Neural cell (in vitro differentiated cells): ENCODE measurements around the gene MLLT1. TPM values are rescaled to one million over a fixed set of nuclear protein-coding genes. Genes with fewer than 3 reads are reported as not detected.

Experiments used
- H2AFZ ChIP-seq: fragments of 200-600, 300-800 bp; sonication (generic), shearing (Covaris generic); 2 replicates; pipeline ENCODE4 v1.6.0; 2014; ENCODE audit warnings: low read depth, mild to moderate bottlenecking, antibody characterized with exemption, low read length, moderate library complexity
- H3F3A ChIP-seq: fragments of 200-600 bp; shearing (Covaris generic); 2 replicates; pipeline ENCODE4 v1.6.1; 2016; ENCODE audit warnings: mild to moderate bottlenecking, moderate library complexity, mixed read lengths, antibody characterized with exemption, low read length; ENCODE audit not compliant: insufficient read depth, poor library complexity, severe bottlenecking
- H3K27ac ChIP-seq: fragments of 200-600, 300-800 bp; sonication (generic), shearing (Covaris generic); 2 replicates; pipeline ENCODE4 v1.5.1; 2014; ENCODE audit warnings: mild to moderate bottlenecking, low read length, moderate library complexity
- H3K27me3 ChIP-seq: fragments of 300-800, 200-600 bp; sonication (generic), shearing (Covaris generic); 2 replicates; pipeline ENCODE4 v1.6.0; 2014; ENCODE audit warnings: mild to moderate bottlenecking, low read depth, low read length, moderate library complexity; ENCODE audit not compliant: insufficient read depth
- H3K36me3 ChIP-seq: fragments of 300-800, 200-600 bp; sonication (generic), shearing (Covaris generic); 2 replicates; pipeline ENCODE4 v1.5.1; 2014; ENCODE audit warnings: mild to moderate bottlenecking, antibody characterized with exemption, low read length, moderate library complexity; ENCODE audit not compliant: insufficient read depth
- H3K4me2 ChIP-seq: fragments of 300-800, 200-600 bp; sonication (generic), shearing (Covaris generic); 2 replicates; pipeline ENCODE4 v1.6.0; 2014; ENCODE audit warnings: mild to moderate bottlenecking, low read length
- H3K4me3 ChIP-seq: fragments of 300-800, 200-600 bp; sonication (generic), shearing (Covaris generic); 2 replicates; pipeline ENCODE4 v1.5.1; 2014; ENCODE audit warnings: mild to moderate bottlenecking, low read length, moderate library complexity
- H3K79me2 ChIP-seq: fragments of 200-600 bp; shearing (Covaris generic); replicated peaks from 2 replicates; pipeline ENCODE4 v1.6.0; 2014; ENCODE audit warnings: mild to moderate bottlenecking, low read length, moderate library complexity; ENCODE audit not compliant: insufficient read depth
- H3K9ac ChIP-seq: fragments of 300-800, 200-600 bp; sonication (generic), shearing (Covaris generic); 2 replicates; pipeline ENCODE4 v1.6.1; 2016; ENCODE audit warnings: mild to moderate bottlenecking, low read length, mixed read lengths
- H3K9me2 ChIP-seq: fragments of 200-600 bp; shearing (Covaris generic); 2 replicates; pipeline ENCODE4 v1.6.1; 2016; ENCODE audit warnings: mild to moderate bottlenecking, low read length, mixed read lengths; ENCODE audit not compliant: insufficient read depth
- H3K9me3 ChIP-seq: fragments of 200-600, 300-800 bp; sonication (generic), shearing (Covaris generic); 2 replicates; pipeline ENCODE4 v1.6.1; 2016; ENCODE audit warnings: mild to moderate bottlenecking, mixed run types, low read length, moderate library complexity, mixed read lengths
- H4K20me1 ChIP-seq: fragments of 200-600 bp; shearing (Covaris generic); 2 replicates; pipeline ENCODE4 v1.6.1; 2016; ENCODE audit warnings: mild to moderate bottlenecking, mixed run types; ENCODE audit not compliant: insufficient read depth
- EP300 ChIP-seq: fragments of 450-650 bp; conservative IDR thresholded peaks from 2 replicates; pipeline ENCODE4 v1.6.1; 2014; ENCODE audit warnings: antibody characterized with exemption, mild to moderate bottlenecking, moderate library complexity; ENCODE audit not compliant: poor library complexity, severe bottlenecking
- EZH2 ChIP-seq: fragments of 200-600, 300-800 bp; shearing (Covaris generic), sonication (generic); IDR thresholded peaks from 2 replicates; pipeline ENCODE4 v1.6.1; 2014; ENCODE audit warnings: antibody characterized with exemption, low read length, borderline replicate concordance, mild to moderate bottlenecking; ENCODE audit not compliant: insufficient read depth, poor library complexity, severe bottlenecking
- MXI1 ChIP-seq: fragments of 450-650 bp; conservative IDR thresholded peaks from 2 replicates; pipeline ENCODE4 v1.6.1; 2014; ENCODE audit warnings: antibody characterized with exemption, mild to moderate bottlenecking; ENCODE audit not compliant: poor library complexity, severe bottlenecking
- POLR2AphosphoS5 ChIP-seq: IDR thresholded peaks from 2 replicates; pipeline ENCODE4 v1.6.1; 2012
- RAD21 ChIP-seq: fragments of 450-650 bp; conservative IDR thresholded peaks from 2 replicates; pipeline ENCODE4 v1.6.1; 2014; ENCODE audit warnings: antibody characterized with exemption, mild to moderate bottlenecking, moderate library complexity
- SMC3 ChIP-seq: fragments of 450-650 bp; conservative IDR thresholded peaks from 2 replicates; pipeline ENCODE4 v1.6.1; 2014; ENCODE audit warnings: antibody characterized with exemption, mild to moderate bottlenecking, moderate library complexity; ENCODE audit not compliant: poor library complexity
- TAF1 ChIP-seq: IDR thresholded peaks from 2 replicates; pipeline ENCODE4 v1.6.1; 2012; ENCODE audit warnings: low read depth
- polyA plus RNA-seq: library from polyadenylated mRNA; depleted of rRNA; stranded (reverse); fragments of >200 nt; gene quantifications from 2 replicates; pipeline ENCODE4 v1.2.3, GENCODE V29; 2014
- TF ChIP-seq, protein P1 (sequence below): IDR thresholded peaks from 2 replicates; pipeline ENCODE4 v1.6.1; 2012; ENCODE audit warnings: borderline replicate concordance
- TF ChIP-seq, protein P2 (sequence below): fragments of 450-650 bp; IDR thresholded peaks from 2 replicates; pipeline ENCODE4 v1.5.1; 2014; ENCODE audit warnings: antibody characterized with exemption, mild to moderate bottlenecking, moderate library complexity; ENCODE audit not compliant: poor library complexity, severe bottlenecking

Gene MLLT1
- polyA plus RNA-seq, 1 donor from 2014 or later: 34.0 TPM

DNA sequence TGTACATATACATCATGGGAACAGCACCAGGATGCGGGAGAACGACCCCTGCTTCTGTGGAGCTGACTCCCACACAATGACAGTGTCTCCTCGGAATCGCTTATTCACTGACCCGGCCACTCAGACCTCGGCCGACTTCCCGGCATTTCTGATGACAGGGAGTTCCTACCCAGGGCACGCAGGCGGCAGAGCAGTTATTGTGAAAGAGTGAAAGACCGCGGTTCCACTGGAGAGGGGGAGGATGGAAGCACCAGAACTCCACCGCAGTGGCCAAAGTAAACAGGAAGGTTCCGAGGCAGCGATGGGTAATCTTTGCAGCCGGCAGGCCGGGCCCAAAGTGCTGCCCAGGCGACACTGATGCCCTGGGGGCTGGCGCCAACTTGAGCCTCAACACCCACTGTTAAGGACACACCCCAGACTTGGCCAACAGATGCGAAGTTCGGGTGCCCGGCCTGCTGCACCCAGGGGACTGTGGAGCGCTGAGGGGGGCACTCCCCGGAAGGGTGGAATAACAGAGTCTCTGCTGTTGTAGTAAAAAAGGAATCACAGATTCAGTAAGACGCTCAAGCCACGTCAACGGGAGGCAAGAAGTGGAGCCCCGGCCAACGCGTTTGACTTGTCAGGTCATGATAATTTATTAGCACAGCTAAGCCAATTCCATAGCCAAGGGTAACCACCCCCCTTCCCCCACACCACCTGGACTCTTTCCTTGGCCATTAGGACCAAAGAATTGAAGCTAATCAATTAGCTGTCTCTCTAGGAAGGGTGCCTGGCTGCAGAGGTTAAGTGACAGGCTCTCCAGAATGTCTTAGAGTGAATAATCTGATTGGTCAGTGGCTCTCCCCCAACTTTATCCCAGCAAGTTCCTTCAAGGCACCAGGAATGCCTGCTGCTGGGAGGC is 5.8 kb downstream of the MLLT1 start:
- Histone ChIP-seq H3K9me3 (no peaks in the 10 kb centered on the region), H3K79me2 (peaks cover 88% of the 10 kb centered on the region), H3K4me3 (no peak overlapping the region), H3K27ac (no peak overlapping the region), H4K20me1 (peaks cover 8% of the 10 kb centered on the region), H3K27me3 (no peaks in the 10 kb centered on the region), H3K9ac (no peak overlapping the region), H2AFZ (no peak overlapping the region), H3K9me2 (no peaks in the 10 kb centered on the region), H3F3A (no peaks in the 10 kb centered on the region), H3K36me3 (no peaks in the 10 kb centered on the region), H3K4me2 (no peak overlapping the region)
- TF ChIP-seq, protein P1, sequence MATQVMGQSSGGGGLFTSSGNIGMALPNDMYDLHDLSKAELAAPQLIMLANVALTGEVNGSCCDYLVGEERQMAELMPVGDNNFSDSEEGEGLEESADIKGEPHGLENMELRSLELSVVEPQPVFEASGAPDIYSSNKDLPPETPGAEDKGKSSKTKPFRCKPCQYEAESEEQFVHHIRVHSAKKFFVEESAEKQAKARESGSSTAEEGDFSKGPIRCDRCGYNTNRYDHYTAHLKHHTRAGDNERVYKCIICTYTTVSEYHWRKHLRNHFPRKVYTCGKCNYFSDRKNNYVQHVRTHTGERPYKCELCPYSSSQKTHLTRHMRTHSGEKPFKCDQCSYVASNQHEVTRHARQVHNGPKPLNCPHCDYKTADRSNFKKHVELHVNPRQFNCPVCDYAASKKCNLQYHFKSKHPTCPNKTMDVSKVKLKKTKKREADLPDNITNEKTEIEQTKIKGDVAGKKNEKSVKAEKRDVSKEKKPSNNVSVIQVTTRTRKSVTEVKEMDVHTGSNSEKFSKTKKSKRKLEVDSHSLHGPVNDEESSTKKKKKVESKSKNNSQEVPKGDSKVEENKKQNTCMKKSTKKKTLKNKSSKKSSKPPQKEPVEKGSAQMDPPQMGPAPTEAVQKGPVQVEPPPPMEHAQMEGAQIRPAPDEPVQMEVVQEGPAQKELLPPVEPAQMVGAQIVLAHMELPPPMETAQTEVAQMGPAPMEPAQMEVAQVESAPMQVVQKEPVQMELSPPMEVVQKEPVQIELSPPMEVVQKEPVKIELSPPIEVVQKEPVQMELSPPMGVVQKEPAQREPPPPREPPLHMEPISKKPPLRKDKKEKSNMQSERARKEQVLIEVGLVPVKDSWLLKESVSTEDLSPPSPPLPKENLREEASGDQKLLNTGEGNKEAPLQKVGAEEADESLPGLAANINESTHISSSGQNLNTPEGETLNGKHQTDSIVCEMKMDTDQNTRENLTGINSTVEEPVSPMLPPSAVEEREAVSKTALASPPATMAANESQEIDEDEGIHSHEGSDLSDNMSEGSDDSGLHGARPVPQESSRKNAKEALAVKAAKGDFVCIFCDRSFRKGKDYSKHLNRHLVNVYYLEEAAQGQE: no peak
- TF ChIP-seq MXI1 (no peak), SMC3 (no peak), EP300 (no peak), EZH2 (no peak), TAF1 (no peak), POLR2AphosphoS5 (no peak), RAD21 (no peak)
- TF ChIP-seq, protein P2, sequence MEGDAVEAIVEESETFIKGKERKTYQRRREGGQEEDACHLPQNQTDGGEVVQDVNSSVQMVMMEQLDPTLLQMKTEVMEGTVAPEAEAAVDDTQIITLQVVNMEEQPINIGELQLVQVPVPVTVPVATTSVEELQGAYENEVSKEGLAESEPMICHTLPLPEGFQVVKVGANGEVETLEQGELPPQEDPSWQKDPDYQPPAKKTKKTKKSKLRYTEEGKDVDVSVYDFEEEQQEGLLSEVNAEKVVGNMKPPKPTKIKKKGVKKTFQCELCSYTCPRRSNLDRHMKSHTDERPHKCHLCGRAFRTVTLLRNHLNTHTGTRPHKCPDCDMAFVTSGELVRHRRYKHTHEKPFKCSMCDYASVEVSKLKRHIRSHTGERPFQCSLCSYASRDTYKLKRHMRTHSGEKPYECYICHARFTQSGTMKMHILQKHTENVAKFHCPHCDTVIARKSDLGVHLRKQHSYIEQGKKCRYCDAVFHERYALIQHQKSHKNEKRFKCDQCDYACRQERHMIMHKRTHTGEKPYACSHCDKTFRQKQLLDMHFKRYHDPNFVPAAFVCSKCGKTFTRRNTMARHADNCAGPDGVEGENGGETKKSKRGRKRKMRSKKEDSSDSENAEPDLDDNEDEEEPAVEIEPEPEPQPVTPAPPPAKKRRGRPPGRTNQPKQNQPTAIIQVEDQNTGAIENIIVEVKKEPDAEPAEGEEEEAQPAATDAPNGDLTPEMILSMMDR: no peak

DNA sequence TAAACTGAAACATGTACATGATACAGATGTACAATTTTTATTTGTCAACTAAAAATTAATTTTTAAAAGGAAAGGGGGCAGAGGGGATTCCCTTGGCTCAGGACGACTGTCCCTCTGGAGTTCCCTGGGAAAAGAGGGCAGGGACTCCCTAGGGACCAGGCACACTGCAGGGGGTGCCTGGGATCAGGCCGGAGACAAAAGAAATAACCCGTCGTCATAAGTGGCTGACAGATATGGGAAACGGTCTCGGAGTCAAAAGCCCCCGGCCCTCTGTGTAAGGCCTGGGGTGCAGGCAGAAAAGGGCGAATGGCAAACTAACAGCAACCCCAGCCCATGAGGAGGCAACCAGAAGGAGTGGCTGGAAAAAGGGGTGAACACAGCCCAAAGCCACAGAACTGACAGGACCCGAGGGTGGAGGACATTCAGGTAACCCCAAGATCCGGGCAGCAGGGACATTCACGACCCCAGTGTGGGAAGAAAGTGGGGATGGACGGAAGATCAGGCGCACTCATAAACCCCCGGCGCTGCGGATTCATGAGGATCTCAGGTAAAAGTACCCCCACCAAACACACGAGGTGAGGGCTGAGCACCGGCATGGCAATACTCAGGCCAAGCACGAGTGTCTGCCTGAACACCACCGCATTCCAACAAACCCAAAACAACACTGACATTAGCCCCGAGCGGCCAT is 6.7 kb downstream of the MLLT1 start:
- Histone ChIP-seq H3K9me3 (no peaks in the 10 kb centered on the region), H3K9me2 (no peaks in the 10 kb centered on the region), H3K4me2 (no peak overlapping the region), H2AFZ (no peak overlapping the region), H3F3A (no peaks in the 10 kb centered on the region), H3K4me3 (no peak overlapping the region), H3K36me3 (no peaks in the 10 kb centered on the region), H3K9ac (no peak overlapping the region), H3K79me2 (peaks cover 82% of the 10 kb centered on the region), H3K27ac (no peak overlapping the region), H3K27me3 (no peaks in the 10 kb centered on the region), H4K20me1 (peaks cover 8% of the 10 kb centered on the region)
- TF ChIP-seq EP300 (no peak), POLR2AphosphoS5 (no peak)
